HG02973 (cell line): ENCODE data around the gene EFNB3.

ENCODE experiments used
- ATAC-seq: cut with Tn5 transposase; IDR thresholded peaks from one replicate; pipeline ENCODE4 v1.9.1; 2021; ENCODE audit warnings: moderate library complexity; ENCODE audit not compliant: unreplicated experiment

The EFNB3 gene

GRCh38 chr17:7716901-7717755 is 12.1 kb downstream of the EFNB3 start, which contains the start of gene DNAH2:
DNAH2 (plus strand) TSS chr17:7717744; CDS start chr17:7719735, 1,991 bp downstream.
- no peak for ATAC-seq

GRCh38 chr17:7717756-7718350 is 12.9 kb downstream of the EFNB3 start:
- no peak for ATAC-seq

GRCh38 chr17:7719661-7720060 is 14.7 kb downstream of the EFNB3 start:
- ATAC-seq = no peak

GRCh38 chr17:7720125-7720524 is 15.1 kb downstream of the EFNB3 start:
- no peak for ATAC-seq

- no peak for ATAC-seq
These were observed 16.6 kb downstream of the EFNB3 start for GRCh38 chr17:7721612-7722011.

GRCh38 chr17:7727886-7728285 is 22.9 kb downstream of the EFNB3 start:
- no peak for ATAC-seq

- ATAC-seq = no peak
These were observed 24.8 kb downstream of the EFNB3 start for GRCh38 chr17:7729816-7730215.

GRCh38 chr17:7732981-7733539 is 28.1 kb downstream of the EFNB3 start:
- ATAC-seq = no peak

GRCh38 chr17:7737601-7738000 is 32.6 kb downstream of the EFNB3 start:
- no peak for ATAC-seq

GRCh38 chr17:7739746-7740145 is 34.7 kb downstream of the EFNB3 start:
- ATAC-seq = no peak

GRCh38 chr17:7740481-7741001 is 35.5 kb downstream of the EFNB3 start:
- ATAC-seq = no peak

- ATAC-seq = no peak
These were observed 37.7 kb downstream of the EFNB3 start for GRCh38 chr17:7742729-7743128.

- ATAC-seq = no peak
These were observed 39.4 kb downstream of the EFNB3 start for GRCh38 chr17:7744416-7744815.

- no peak for ATAC-seq
These were observed 40.9 kb downstream of the EFNB3 start for GRCh38 chr17:7745748-7746470.

GRCh38 chr17:7747635-7748071 is 42.7 kb downstream of the EFNB3 start:
- ATAC-seq = no peak

- no peak for ATAC-seq
These were observed 43.2 kb downstream of the EFNB3 start for GRCh38 chr17:7748076-7748775.

- no peak for ATAC-seq
These were observed 45.4 kb downstream of the EFNB3 start for GRCh38 chr17:7750321-7750821.

- ATAC-seq = no peak
These were observed 49.7 kb downstream of the EFNB3 start for GRCh38 chr17:7754656-7755055.

GRCh38 chr17:7755095-7755890 is 50.3 kb downstream of the EFNB3 start:
- no peak for ATAC-seq
